ENCODE measurements around the gene GCDH.

- no peak for TF ChIP-seq CTCF (conservative IDR thresholded peaks at IDR 0.05 in 1 of 2, IDR thresholded peaks at IDR 0.05 in 1 of 2; ENCODE audit: low read depth in 1 of 2, low read length in 2 of 2)
- TF ChIP-seq EZH2 (IDR thresholded peaks at IDR 0.05; ENCODE audit: low read length, missing control alignments), result no peak
Observed at GRCh38 chr19:12885749-12886650, 5.0 kb upstream of the GCDH start.
